Kidney tubule cell (primary cell): ENCODE data around the gene FECH.

ENCODE experiments used
- DNase-seq: peaks from one replicate; pipeline ENCODE4 v3.0.0-alpha.2; 2018; ENCODE audit warnings: low spot score

FECH gene

GRCh38 chr18:57581301-57581934, 5.1 kb downstream of the FECH start:
- DNase-seq: peak; percentile 11

DNA sequence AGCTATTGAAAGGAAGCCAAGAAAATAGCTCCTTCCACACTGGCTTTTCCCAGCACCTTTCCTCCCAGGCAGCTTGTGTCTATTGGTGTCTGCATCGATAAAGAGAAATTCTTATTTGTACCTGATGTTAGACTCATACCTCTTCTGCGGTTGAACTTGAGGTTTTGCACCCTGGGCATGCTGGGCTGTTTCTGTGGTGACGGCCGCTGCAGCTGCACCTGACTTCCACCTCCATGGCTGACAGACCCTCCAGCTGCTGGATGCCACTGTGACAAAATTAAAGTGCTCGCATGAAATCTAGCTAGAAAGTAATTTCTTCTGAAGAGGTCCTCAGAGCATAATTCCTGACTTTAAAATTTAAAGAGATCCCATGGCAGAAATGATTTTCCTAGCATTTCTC, 6.6 kb downstream of the FECH start:
- DNase-seq: no peak

DNA sequence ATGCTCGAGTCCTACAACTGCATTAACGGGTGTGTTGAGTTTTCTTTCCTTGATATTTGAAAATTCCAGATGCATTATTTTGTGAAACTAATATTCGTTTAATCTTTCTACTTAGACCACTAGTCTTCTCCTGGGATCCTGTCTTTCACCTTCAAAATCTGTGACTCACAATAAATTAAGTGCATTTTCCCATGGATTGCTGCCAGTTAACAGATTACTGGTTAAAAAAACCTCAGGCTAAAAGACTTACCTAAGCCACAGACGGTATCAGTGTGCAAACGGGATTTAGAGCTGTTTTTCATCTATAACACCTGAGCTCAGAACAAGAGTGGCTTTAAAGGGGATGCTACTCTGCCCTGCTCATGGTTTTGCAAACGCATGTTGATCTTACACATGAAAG, 10.2 kb downstream of the FECH start:
- peak; percentile 28 for DNase-seq

DNA sequence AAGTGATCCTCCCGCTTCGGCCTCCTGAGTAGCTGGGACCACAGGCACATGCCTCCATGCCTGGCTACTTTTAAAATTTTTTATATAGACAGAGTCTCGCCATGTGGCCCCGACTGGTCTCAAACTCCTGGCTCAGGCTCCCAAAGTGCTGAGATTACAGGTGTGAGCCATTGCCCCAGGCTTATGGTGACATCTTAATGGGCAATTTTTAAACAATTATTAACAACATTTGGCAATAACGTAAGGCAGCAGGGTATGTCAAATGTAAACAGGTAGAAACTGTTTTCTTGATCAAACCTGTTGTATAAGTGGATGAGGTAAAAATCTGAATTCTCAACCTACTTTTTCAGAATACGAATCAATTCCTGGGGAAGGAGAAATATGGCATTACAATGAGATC, 11.0 kb downstream of the FECH start:
- peak; percentile 19 for DNase-seq

GRCh38 chr18:57574866-57575265, 11.6 kb downstream of the FECH start:
- no peak for DNase-seq

GRCh38 chr18:57570162-57570561, 16.3 kb downstream of the FECH start:
- no peak for DNase-seq

DNA sequence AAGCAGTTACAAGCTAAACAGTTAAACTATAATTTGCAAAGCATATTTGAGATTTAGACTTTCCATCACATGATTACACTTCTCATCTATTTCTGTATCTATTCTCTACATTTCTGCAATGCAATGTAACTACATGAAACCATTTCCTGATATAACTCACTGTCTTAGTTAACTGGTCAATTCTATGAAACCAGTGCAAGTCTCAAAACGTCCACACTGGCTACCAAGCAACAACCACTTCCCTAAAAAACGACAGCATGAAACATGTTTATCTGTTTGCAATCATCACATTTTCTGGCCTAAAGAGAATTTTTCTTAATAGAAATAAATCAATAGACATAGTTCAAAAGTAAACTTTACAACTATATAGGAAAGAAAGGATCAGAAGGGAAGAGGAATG, 17.4 kb downstream of the FECH start:
- DNase-seq: no peak

DNA sequence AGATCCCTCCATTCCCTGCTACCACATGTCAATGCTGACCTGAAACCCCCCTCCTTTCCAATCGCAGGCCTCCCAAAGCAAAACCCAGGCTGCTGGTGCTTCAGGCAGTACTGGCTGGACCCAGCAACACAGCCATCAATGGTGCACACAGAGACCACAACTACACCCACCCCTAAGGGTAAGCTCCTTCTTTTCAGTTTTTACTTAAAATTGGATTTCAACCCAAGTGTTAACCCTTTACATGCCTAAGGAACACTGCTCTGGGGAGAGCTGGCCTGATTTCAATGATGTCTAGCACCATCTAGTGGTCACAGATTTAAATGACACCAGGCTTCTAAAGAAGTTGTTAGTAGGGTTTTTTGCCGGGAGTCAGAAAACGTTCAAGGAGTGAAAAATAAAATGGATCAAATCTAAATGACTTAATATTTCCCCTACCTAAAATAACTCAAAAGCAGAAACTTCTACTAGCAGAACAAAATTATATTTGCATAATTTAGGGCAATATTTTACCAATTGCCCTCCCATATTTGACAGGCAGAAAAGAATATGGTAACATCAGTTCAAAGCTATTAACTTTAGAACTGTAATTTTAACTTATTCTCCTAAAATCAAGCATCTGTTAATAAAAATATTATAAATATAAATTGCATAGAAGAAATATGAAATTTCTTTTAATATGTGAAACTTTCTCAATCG, 24.6 kb downstream of the FECH start:
- peak; percentile 62 for DNase-seq

GRCh38 chr18:57561261-57561660, 25.2 kb downstream of the FECH start:
- no peak for DNase-seq

DNA sequence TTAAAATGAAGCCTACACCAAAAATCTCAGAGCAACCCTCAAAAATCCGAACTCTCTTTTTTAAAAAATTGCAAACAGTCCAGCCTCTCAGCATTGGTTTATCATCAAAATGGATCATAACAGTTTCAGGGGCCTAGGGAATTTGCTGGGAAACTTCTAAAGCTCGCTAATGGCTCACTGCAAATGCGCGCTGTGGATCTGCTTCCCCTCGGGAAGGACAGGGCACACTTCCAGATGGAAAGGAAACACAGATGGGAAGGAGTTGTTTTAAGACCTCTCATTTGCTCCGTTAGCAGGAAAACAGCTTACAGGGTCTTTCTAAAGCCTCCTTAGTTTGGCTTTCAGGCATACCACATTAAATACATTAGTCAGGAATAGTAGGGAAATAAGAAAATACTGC, 27.2 kb downstream of the FECH start:
- no peak for DNase-seq

GRCh38 chr18:57555134-57555533, 31.4 kb downstream of the FECH start:
- DNase-seq: no peak

GRCh38 chr18:57550510-57550909, 36.0 kb downstream of the FECH start:
- DNase-seq: no peak

DNA sequence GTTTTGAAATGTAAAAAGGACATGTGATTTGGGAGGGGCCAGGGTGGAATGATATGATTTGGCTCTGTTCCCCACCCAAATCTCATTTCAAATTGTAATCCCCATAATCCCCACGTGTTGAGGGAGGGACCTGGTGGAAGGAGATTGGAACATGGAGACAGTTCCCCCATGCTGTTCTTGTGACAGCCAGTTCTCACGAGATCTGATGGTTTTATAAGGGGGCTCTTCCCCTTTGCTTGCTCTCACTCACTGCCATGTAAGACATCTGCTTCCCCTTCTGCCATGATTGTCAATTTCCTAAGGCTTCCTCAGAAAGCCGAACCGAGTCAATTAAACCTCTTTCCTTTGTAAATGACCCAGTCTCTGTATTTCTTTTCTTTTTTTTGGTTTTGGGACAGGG, 39.2 kb downstream of the FECH start:
- DNase-seq: no peak

DNA sequence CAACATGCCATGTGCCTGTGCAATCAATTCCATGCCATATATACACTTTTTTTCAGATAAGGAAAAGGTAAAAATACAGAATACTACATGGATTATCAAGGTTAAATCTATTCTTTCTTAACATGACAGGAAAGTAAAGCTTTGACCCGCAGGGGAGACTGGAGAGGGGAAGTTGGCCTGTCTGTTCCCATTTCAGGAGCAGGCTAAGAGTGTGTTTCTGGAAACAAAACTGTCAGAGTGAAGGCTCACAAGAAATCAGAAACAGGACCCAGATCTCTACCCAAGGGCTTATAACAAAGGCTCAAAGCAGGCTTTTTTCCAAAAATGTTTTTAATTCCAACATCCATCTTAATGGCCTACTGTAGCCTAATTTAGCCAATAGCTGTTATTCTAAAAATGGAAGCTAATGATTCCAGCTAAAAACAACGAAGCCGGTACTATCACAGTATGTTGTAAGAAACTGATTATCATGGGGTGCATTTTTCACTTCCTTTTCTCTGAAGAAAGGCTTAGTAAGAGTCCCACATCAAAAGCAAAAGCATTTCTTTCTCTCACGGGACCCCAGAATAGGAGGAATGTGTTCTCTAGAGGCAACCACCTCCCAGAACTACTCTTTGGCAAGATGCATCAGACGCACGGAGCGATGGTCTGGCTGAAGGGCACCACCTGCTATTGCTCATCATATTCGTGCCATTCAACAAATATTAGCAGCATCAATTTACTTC, 41.4 kb downstream of the FECH start:
- no peak for DNase-seq

DNA sequence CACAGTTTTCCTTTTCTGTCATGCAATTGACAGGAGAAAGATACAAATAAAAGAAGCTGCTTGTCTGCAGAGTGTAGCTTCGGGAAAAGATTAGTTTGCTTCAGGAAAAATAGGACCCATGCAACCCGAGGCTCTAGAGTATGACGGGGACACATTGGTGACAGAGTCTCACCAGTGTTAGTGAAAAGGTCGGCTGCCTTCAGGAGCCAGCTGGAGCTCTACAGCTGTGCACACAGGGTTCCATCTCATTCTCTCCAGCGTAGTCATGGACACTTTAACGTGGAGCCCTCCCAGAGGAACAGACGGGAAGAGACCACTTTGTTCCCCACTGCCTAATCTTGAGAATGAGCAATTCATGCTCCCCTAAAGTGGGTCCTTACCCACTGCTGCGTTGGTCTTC, 42.9 kb downstream of the FECH start:
- no peak for DNase-seq

DNA sequence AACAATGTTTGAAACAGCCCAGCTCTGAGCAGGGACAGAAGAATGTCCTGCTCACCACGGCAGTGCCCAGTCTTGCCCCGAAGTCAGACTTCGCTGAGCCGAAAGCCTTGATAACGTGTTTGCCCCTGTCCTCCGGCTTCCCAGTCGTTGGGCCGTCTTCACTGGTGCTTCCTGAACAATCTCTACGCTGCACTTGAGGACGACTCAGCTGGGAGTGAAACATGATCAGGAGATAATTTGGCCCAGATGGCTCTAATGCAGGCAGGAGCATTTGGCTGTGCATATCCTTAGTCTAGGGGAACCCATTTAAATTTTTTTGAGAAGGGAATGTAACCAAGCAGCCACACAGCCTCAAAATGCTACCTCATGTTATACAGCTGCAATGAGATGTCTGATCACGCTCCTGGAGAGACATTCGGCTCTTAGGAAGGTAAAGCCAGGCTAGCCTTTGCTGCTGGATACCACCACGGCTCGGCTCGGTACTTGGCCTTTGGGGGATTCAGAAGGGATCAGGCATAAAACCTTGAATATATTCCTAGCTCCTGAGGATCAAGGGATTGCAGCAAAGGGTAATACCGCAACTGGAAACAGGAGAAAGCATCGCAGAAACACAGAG, 43.6 kb downstream of the FECH start:
- DNase-seq: no peak

DNA sequence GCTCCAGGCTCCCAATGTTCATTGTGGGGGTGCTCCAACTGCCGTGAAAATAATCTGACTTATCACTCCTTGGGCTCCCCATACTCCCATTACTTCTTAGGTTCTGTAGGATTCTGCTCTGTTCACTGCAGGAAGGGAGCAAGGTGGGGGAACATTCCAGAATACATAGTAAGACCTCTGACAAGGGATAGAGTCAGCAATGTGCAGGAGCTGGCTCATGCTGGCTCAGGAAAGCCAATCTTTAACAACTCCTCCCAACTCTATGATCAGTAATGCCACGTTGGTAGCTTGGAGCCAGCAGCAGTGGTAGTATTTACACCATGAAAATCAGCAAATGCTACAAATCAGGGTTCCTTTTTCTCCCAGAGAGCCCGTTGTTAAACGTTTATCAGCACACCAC, 44.4 kb downstream of the FECH start:
- DNase-seq: peak; percentile 87

DNA sequence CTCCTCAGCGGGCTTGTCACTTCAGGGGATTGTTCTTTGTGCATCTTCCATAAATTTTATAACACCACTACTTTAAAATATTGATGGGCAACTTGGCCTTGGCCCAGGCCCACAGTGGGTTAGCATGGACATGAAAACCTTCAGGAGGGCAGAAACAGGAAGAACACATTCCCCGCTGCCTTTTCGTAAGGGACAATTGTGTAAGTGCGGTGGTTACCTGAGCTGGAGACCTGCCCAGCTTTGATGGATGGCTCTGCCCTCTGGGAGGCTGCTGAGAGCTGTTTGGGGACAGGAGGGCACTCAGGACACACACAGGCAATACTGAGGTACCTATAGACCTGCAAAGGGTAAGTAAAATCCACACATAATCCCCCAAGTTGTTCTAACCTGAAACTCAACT, 46.8 kb downstream of the FECH start:
- no peak for DNase-seq

DNA sequence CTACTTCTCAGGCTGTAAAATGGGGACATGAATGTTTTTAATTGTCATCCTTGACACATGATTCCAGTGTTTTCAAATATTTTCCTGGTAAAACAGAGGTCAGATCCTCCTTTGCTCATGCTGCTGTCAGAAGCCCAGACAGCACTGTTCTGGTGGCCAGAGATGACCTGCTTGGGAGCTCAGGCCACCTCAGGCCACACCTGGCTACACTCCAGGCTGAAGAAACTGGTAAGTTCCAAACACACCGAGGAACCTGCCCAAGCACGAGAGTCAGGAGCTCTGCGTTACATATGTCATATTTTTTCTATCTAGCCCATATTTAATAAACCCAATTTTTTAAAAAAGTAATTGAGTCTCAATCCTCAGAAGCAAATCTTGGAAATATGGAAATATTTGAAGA, 47.9 kb downstream of the FECH start:
- no peak for DNase-seq

- no peak for DNase-seq
These were observed 52.0 kb downstream of the FECH start for GRCh38 chr18:57534511-57534909.

- DNase-seq: no peak
These were observed 52.5 kb downstream of the FECH start for GRCh38 chr18:57533868-57534510.
